ENCODE measurements around the gene UBE2B.
"Not testable (repeated sequence)": the region's sequence is repeated elsewhere in the genome, so short reads cannot be mapped to it uniquely, and the experiment has no call there.

The UBE2B gene

GRCh38 chr5:134370871-134371833, at the start of gene UBE2B:
Gene UBE2B, plus strand, starts transcription at chr5:134371569. Its CDS starts 27 bp downstream, at chr5:134371596.
- in situ Hi-C loops (cut with HindIII; ENCODE audit: low sequenced_read_pairs), result no loop called here

GRCh38 chr5:134327327-134327726, 44.0 kb upstream of the UBE2B start:
- in situ Hi-C loops (cut with HindIII; ENCODE audit: low sequenced_read_pairs), result no loop called here

- in situ Hi-C loops (cut with HindIII; ENCODE audit: low sequenced_read_pairs), result no loop called here
These were observed 42.8 kb upstream of the UBE2B start for GRCh38 chr5:134328619-134329018.

DNA sequence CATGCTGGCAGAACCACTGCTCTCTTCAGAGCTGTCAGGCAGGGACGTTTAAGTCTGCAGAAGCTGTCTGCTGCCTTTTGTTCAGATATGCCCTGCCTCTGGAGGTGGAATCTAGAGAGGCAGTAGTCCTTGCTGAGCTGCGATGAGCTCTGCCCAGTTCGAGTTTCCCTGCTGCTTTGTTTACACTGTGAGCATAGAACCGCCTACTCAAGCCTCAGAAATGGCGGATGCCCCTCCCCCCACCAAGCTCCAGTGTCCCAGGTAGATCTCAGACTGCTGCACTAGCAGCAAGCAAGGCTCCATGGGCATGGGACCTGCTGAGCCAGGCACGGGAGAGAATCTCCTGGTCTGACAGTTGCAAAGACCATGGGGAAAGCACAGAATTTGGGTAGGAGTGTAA, 34.5 kb upstream of the UBE2B start:
- in situ Hi-C loops (cut with HindIII; ENCODE audit: low sequenced_read_pairs), result not testable (repeated sequence)

DNA sequence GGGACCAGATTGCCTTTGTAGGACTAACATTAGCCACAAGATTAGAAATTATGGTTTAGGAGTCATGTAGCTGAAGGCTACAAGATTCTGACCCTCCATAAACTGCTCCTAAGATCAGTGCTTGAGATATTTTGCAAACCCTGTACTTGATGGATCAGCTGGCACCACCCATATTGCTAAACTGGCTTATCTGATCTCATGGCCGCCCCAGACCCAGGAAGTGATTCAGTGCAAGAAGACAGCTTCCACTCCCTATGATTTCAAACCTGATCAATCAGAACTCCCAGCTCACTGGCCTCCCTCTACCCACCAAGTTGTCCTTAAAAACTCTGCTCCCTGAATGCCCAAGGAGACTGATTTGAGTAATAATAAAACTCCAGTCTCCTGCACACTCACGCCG, 27.9 kb upstream of the UBE2B start:
- in situ Hi-C loops (cut with HindIII; ENCODE audit: low sequenced_read_pairs), result not testable (repeated sequence)

- in situ Hi-C loops (cut with HindIII; ENCODE audit: low sequenced_read_pairs), result not testable (repeated sequence)
These were observed 25.9 kb upstream of the UBE2B start for GRCh38 chr5:134345476-134345875.

GRCh38 chr5:134345996-134346395, 25.4 kb upstream of the UBE2B start:
- in situ Hi-C loops (cut with HindIII; ENCODE audit: low sequenced_read_pairs), result no loop called here

DNA sequence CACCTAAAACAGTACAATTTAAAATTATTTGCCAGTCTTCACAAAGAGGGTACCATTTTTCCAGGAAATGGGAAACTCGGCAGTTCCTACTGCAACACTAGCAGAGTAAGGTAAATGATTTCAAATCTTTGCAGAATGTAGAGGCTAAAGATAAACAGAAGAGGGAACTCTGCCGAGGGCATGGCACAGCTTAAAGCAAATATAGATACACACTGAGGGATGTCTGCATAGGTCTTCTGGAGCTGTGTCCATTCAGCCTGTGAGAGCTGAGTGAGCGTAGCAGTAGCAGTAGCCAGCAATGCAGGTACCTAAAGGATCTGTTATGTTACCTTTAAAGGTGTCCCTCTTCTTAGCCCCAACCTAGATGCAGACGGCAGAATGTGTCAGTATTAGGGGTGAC, 21.9 kb upstream of the UBE2B start:
- in situ Hi-C loops (cut with HindIII; ENCODE audit: low sequenced_read_pairs), result no loop called here

- in situ Hi-C loops (cut with HindIII; ENCODE audit: low sequenced_read_pairs), result no loop called here
These were observed 15.7 kb upstream of the UBE2B start for GRCh38 chr5:134355681-134356080.

DNA sequence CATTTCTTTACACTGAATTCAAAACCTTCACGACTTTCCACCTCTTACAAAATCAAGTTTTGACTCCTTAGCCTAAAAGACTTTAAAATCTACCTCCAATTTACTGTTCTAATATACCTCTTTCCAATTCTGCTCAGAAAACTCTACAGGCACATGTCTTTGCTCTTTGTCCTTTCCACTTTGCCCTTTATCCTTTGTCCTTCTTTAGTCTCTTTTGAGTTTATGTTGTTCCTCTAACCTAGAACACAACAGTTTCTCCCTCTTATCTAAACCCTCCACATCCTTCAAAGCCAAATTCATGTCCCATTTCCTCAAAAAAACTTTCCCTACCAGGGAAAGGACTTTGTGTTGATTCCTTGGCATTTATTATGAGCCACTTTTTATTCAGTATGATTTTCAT, 5.8 kb upstream of the UBE2B start:
- in situ Hi-C loops (cut with HindIII; ENCODE audit: low sequenced_read_pairs), result no loop called here

GRCh38 chr5:134370311-134370870, 978 bp upstream of the UBE2B start:
- in situ Hi-C loops (cut with HindIII; ENCODE audit: low sequenced_read_pairs), result no loop called here

DNA sequence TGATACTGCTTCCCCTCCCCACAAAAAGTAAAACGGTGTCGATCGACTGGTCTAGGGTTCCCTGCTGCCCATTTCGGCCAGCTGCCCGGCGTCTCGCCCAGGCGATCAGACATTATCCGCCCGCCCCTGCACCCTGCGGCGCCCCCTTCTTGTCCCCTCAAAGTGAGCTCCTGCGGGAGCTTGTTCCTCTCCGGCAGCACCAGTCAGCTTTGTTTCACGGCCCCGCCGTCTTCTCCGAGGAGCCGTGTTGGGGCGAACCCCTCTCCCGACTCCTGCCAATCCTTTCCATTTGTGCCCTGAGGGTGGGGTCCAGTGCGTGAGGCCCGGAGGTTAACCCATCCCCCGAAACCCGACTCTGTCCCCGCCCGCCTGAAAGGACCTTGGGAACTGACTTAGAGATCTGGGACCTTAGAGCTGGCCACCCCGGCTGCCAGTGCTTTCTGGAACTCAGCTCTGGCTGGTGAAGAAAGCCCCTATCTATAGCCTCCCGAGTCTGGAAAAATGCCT, 518 bp downstream of the UBE2B start:
- in situ Hi-C loops (cut with HindIII; ENCODE audit: low sequenced_read_pairs), result no loop called here

DNA sequence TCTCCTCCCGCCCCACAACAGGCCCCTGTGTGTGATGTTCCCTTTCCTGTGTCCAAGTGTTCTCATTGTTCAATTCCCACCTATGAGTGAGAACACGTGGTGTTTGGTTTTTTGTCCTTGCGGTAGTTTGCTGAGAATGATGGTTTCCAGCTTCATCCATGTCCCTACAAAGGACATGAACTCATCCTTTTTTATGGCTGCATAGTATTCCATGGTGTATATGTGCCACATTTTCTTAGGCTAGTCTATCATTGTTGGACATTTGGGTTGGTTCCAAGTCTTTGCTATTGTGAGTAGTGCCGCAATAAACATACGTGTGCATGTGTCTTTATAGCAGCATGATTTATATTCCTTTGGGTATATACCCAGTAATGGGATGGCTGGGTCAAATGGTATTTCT, 2.3 kb downstream of the UBE2B start:
- in situ Hi-C loops (cut with HindIII; ENCODE audit: low sequenced_read_pairs), result not testable (repeated sequence)

DNA sequence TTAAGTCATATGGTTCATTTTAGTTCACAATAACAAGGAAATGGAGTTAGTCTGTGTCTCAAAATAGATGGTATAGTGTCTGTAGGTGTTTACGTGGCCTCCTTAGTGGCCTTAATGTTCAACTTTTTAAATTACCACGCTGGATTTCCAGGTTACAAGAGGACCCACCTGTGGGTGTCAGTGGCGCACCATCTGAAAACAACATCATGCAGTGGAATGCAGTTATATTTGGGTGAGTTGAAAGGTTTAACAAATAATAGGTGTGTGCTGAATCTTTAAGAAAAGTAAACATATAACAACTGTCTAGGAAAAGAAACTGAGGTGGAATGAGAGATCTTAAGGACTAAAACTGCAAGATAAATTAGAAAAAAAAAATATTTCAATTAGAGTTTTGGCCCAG, 2.9 kb downstream of the UBE2B start:
- in situ Hi-C loops (cut with HindIII; ENCODE audit: low sequenced_read_pairs), result no loop called here

GRCh38 chr5:134380346-134380745, 9.0 kb downstream of the UBE2B start:
- in situ Hi-C loops (cut with HindIII; ENCODE audit: low sequenced_read_pairs), result no loop called here

- in situ Hi-C loops (cut with HindIII; ENCODE audit: low sequenced_read_pairs), result not testable (repeated sequence)
These were observed 10.8 kb downstream of the UBE2B start for GRCh38 chr5:134382204-134382603.

DNA sequence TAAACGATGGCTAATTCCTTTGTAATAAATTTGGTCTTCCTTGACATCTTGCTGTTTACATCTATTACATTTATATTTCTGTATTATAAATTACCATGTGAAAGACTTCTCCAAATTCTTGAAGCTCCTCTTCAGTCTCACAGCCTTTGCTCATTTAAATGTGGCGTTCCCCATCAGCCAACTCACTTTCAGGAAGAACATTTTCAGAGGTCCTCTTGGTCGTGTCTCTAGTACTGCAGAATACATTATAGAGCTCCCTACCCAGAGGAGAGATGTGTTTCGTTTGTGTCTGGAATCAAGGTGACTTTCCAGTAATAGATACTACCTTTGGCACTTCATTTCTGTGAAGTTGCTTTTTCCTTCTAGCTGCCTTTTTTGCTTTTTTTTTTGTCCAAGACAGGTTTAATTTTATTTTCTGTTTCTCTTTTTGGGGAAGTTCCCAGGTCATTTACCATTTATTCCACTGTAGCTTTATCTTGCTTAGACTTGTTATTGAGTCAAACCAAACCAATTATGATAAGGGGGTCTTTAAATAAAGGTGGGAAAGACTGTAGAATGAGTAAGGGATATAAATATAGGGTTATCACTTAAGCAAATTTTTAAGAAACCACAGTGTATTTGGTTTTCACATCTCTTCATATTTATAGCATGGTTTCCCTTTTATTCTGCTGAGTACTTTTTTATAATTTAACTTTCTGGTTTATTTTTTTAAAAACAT, 12.8 kb downstream of the UBE2B start:
- in situ Hi-C loops (cut with HindIII; ENCODE audit: low sequenced_read_pairs), result no loop called here

- in situ Hi-C loops (cut with HindIII; ENCODE audit: low sequenced_read_pairs), result no loop called here
These were observed 16.1 kb downstream of the UBE2B start for GRCh38 chr5:134387443-134387842.

- in situ Hi-C loops (cut with HindIII; ENCODE audit: low sequenced_read_pairs), result no loop called here
These were observed 20.9 kb downstream of the UBE2B start for GRCh38 chr5:134392301-134392700.

GRCh38 chr5:134394932-134395331, 23.6 kb downstream of the UBE2B start:
- in situ Hi-C loops (cut with HindIII; ENCODE audit: low sequenced_read_pairs), result no loop called here

- in situ Hi-C loops (cut with HindIII; ENCODE audit: low sequenced_read_pairs), result no loop called here
These were observed 24.9 kb downstream of the UBE2B start for GRCh38 chr5:134396274-134396673.
